KG1 (cell line): ENCODE data around the gene BAIAP2.
"Not testable (repeated sequence)": the region's sequence is repeated elsewhere in the genome, so short reads cannot be mapped to it uniquely, and the experiment has no call there.

Experiments
- DNase-seq: peaks from one replicate; lab custom pipeline; 2025; lab: John Stamatoyannopoulos, UW

The BAIAP2 gene

DNA sequence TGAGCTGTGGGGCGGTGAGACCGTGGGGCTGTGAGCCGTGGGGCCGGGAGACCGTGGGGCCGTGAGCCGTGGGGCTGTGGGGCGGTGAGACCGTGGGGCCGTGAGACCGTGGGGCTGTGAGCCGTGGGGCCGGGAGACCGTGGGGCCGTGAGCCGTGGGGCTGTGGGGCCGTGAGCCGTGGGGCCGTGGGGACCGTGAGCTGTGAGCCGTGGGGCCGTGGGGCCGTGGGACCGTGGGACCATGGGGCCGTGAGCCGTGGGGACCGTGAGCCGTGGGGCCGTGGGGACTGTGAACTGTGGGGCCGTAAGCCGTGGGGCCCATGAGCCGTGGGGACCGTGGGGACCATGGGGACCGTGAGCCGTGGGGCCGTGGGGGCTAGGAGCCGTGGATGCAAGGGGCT lies 105.7 kb downstream of the BAIAP2 start:
- no peak for DNase-seq

GRCh38 chr17:81142301-81143199 lies 107.6 kb downstream of the BAIAP2 start:
- peak; percentile 20 for DNase-seq

DNA sequence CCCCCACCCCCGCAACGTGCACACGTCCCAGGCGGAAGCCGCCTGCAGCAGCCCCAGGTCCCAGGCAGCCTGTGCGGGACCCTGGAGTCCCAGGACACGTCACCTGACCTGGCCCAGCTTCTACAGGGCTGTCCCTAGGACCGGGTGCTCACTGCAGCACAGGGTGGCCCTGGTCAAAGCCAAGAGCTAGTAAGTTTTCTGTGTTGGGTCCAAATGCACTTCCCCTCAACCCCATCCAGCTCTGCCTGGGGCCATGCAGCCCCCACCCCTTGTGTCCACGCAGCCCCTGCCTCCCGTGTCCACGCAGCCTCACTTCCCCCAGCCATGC lies 108.2 kb downstream of the BAIAP2 start:
- no peak for DNase-seq

DNA sequence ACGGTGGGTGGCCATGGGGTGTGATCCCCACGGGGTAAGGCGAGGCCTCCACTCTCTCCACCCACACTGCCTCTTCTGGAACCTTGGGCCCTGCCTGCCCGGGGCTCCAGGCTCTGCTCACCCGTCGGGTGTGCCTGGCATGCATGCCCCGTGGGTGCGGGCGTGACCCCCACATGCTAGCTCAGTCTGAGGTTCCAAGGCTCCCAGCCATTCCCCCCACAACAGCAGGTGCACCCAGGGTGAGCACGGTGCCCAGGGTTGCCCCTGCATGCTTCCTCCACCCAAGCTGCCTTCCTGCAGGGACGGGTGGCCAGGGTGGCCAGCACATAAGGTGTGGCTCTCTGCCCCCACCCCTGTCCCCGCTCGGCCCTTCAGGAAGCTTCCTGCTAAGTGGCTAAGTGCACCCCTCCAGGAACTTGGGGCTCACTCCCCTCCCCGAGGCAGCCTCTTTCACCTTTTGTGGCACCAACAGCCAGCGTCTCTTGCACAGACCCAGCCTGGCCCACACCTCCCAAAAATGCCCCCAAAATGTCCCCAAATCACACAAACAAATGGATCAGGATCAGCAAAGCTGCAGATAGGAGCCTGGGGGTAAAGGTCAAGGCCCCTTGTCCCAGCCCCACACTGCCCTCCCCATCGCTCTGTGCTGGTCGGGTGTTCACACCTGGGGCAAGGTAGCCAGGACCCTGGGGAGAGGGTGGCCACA lies 108.9 kb downstream of the BAIAP2 start:
- DNase-seq, result no peak

GRCh38 chr17:81144423-81144781 lies 109.5 kb downstream of the BAIAP2 start:
- DNase-seq, result no peak

- not testable (repeated sequence) for DNase-seq
These were observed 111.3 kb downstream of the BAIAP2 start for GRCh38 chr17:81146208-81146607.

- no peak for DNase-seq
These were observed 112.8 kb downstream of the BAIAP2 start for GRCh38 chr17:81147701-81148100.

DNA sequence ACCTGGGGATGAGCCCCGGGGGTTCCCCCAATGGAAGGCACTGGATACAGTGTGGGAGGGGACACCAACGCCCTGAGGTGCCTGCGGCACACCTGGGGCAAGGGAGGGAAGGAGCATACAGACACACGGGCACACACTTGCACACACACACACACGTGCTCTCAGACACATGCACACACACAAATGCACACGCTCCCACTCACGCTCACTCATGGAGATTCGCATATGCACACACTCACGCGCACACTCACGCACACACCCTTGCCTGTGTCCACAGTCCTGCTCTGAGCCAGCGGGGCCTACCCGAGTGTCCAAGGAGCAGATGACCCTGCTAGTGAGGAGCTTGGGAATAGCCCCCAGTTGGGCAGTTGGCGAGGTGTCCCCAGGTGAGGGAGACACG lies 113.6 kb downstream of the BAIAP2 start:
- no peak for DNase-seq

DNA sequence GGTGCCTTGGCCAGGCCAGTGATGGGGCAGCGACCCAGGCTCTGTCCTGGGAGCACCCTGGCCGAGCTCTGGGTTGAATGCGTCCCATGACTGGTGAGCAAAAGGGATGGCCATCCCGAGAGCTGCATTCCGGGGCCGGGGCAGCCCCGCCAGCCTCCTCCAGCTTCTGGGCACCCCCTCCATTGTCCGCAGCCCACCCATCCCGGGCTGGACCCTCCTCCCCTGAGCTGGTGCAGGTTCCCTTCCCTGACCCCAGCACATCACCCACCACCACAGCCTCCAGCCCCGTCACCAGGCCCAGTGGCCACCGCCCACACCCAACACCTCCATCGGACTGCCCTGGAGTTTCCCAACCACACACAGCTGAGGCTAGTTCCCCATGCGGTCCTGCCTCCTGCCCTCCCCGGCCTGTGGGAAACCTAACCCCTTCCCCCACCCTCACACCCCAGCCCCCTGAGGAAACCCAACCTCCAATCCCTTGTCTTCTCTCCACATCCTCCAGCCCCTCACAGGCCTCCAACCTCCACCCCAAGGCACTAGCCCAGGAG lies 114.1 kb downstream of the BAIAP2 start:
- no peak for DNase-seq

DNA sequence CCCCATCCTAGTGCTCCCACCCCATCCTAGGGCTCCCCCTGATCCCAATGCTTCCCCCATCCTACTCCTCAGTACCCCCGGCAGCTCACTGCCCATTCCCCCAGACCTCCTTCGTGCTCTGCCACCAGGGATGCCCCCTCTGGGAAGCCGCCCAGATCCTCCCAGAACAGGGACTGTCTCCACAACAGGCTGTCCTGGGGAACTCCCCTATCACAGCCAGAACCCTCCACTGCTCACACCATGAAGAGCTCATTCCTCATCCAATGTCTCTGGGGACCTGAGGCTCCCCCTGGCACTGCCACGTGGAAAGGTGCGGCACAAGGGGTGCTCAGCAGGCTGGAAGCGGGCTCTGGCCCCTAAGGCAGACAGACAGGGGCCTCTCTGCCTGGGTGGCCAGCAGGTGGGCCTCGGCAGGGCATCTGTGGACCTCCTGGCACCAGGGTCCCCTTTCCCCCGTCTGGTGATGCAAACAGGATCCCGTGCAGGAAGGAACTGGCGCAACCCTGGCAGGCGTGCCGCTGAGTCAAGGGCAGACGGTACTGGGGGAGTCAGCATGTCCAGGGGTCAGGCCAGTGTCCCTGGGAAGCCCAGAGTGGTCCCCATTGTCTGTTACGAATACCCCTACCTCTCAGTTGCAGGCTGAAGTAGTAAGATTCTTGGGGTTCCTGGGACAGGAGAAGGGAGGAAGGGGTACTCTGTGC lies 115.6 kb downstream of the BAIAP2 start:
- DNase-seq, result no peak

GRCh38 chr17:81151278-81151677 lies 116.3 kb downstream of the BAIAP2 start:
- DNase-seq, result no peak

- no peak for DNase-seq
These were observed 117.4 kb downstream of the BAIAP2 start for GRCh38 chr17:81152288-81152828.

DNA sequence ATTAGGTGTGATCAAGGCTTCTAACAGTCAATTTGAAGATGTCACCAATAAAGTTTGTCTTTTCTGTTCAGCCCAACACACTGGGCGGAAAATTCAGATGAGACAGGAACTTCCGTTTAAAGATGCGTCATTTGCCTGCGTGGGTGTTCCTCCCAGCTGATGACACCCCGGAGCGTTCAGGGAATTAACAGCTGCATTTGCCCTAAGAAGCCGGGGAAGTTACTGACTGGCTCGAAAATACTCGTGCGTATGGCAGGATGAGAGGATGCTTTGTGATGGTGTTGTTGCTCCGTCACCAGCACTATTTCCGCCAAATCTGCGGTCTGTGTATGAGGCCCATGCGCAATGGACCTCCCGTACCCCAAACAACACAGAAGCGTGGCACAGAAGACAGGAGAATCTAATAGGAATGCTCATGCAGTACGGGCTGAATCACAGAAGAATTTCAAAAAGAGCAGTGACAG lies 118.4 kb downstream of the BAIAP2 start:
- DNase-seq, result no peak

DNA sequence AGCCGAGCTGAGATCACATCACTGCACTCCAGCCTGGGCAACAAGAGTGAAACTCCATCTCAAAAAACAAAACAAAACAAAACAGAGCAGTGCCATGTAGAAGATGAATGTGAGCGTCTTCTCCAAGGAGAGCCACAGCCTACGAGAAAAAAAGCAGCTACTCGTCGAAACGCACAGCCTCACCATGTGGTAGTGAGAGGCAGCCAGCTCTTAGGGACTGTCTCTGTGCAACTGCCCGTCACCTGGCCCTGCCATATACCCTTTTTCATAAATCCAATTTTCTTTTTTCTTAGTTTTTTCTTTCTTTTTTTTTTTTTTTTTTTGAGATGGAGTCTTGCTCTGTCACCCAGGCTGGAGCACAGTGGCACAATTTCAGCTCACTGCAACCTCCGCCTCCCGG lies 119.1 kb downstream of the BAIAP2 start:
- not testable (repeated sequence) for DNase-seq

- no peak for DNase-seq
These were observed 120.0 kb downstream of the BAIAP2 start for GRCh38 chr17:81154961-81155360.

DNA sequence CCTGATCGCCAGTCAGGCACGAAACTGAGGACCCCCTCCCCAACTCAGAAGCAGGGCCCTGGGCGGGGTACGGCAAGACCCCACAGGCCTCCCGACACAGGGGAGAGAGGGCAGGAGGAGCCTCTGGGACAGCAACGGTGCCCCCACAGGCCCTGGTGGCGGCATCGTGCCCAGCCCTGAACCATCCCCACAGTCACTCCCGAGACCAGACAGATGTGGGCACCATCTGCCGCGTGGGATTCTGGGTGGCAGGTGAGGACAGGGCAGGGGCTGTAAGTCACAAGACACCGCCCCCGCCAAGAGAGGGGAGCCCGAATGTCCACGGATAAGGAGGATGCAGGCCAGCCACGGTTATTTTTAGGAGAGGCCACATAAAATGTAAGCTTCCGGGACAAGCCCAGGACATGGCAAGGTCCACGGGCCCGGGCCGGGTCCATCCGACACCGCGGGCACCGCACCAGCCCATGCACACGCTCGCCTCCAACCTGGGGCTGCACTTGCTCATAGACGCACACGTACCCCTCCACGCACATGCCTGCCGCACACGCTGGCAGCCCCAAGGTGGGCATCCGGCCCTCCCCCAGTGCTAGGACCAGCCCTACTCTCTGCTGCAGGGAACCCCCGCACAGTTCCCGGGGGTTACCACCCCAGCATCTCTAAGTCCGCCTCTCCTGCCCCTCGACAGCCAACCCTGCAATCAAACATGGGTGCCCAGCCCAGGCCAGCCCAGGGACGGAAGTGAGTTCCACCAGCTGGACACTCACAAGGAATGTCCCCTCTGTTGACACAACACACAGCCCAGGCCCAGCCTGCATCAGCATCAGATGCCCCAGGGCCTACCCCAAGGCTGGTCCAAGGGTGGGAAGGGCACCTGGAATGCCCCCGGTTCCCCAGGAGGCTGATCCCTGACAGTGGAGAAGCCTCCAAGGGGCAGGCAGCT lies 122.2 kb downstream of the BAIAP2 start:
- no peak for DNase-seq

DNA sequence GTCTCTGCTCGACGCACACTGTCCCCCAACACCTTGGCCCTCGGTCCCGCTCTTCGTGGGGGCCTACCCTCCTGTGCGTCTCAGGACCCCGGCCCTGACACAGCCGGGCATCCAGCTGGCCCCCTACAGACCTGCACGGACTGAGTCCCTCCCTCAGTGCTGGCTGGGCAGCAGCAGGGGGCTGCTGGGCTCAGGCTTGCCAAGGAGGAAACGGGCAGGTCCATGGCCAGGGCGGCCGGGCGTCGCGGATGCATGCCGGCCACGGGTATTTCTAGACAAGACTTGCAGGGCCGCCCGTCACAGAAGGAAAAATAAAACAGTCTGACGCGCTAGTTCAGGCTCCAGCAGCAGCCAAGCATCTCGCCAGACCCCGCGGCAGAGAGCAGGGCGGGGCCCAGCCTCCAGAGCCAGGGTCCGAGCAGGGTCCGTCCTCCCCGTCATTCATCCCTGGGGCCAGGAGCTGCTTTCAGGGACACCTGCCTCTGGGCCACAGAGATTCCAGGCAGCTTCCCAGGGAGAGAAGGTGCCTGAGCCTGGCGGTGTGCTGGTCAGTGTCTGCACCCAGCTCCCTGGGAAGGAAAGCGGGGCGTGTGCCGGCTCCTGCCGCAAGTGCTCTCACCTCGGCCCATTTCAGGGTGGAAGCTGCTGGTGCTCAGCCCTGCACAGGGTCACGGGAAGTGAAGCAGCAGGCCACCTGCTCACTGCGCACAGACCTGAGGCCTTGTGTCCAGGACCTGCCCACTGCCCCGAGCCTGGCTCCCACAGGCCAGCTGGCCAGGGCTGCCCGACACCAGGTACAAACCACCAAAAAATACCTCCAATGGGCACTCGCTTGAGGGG lies 123.1 kb downstream of the BAIAP2 start:
- no peak for DNase-seq

DNA sequence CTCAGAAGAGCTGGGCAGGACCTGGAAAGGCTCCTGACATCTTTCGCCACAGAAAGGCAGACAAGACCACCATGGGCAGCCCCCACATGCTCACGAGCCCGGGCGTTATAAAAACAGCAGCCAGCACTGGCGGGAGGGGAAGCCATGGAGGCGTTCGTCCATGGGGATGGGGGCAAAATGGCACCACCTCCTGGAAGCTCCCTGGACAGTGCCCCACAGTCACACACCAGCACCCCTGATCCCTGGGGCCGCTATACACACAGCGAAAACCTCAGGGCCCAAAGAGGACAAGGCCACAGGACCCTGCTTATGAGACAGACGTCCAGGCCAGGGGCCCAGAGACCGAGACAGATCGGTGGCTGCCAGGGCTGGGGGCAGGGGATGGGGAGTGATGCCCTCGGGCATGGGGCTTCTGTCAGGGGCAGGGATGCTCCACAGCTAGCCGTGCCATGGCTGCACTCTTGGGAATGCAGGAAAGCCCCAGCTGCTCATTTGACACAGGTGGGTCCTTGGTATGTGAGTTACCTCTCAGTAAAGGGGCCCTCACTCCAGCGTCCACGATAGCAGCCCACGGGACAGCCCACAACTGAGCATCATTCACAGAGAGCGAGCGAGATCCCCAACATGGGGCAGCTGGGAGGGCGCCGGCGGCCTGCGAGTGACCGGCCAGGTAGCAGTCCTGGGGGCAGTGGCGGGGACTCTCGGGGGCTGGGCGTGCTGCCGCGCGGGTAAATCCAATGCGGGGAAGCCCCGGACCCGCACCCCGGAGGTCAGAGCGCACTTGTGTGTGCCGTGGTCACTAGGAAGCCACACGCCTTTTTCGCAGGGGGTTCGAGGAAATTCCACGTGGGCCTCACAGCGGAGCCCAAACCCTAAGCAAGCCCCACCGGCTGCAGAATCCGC lies 124.0 kb downstream of the BAIAP2 start:
- no peak for DNase-seq

DNA sequence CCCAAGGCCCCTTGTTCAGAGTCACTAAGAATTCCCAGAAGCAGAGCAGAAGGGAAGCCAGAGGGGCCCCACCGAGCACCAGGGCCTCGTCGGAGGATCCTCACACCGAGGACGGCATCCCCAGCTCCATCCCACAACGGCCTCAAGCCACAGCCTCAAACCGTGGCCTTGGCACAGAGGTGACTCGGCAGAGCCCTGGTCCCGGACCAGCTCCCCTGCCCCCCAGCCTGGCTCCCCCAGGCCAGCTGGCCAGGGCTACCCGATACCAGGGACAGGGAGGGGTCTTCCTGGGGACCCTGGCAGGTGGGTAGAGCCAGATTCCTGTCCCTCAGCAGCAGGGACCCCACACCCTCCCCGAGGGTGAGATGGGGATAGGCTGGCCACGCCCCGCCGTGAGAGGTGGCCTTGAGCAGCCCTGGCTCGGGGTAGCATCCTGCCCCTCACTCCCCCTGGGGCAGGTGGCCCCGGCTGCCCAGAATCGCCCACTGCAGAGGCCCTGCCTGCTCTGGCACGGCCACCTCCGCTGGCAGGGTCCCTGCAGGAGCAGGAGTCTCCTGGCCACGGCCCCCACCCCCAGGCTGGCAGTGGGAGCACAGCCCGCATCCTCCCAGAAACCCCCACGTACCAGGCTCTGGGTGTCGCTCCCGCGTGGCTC lies 124.8 kb downstream of the BAIAP2 start:
- DNase-seq, result no peak
